Mucosa of descending colon (tissue), 3 donors: Measurements from ENCODE around the gene ARG2. TPM values are rescaled to one million over a fixed set of nuclear protein-coding genes. Genes with fewer than 3 reads are reported as not detected.

Experiments
- ATAC-seq: fragments of 200-7000 bp; cut with Tn5 transposase; one replicate; pipeline ENCODE4 v1.9.1; 2020; ENCODE audit warnings: mild to moderate bottlenecking, moderate library complexity
- DNase-seq, 3 donors: peaks; one replicate each; pipeline ENCODE4 v3.0.0-alpha.2; 2020
- H3K36me3 ChIP-seq: fragments of 200-600 bp; one replicate; pipeline ENCODE4 v1.8.0; 2021; ENCODE audit warnings: low read depth, mild to moderate bottlenecking
- H3K4me1 ChIP-seq: fragments of 200-600 bp; one replicate; pipeline ENCODE4 v1.8.0; 2021; ENCODE audit warnings: low read depth, mild to moderate bottlenecking
- H3K4me3 ChIP-seq: fragments of 200-600 bp; one replicate; pipeline ENCODE4 v1.8.0; 2021; ENCODE audit warnings: mild to moderate bottlenecking
- H3K9me3 ChIP-seq: fragments of 200-600 bp; one replicate; pipeline ENCODE4 v1.8.0; 2021; ENCODE audit warnings: mild to moderate bottlenecking
- CTCF ChIP-seq: fragments of 200-600 bp; IDR thresholded peaks from one replicate; pipeline ENCODE4 v1.8.0; 2022; ENCODE audit warnings: antibody characterized with exemption, mild to moderate bottlenecking
- intact Hi-C, 2 donors: fragments of 100-400 bp; cut with DNase I in 1 of 2; cut with micrococcal nuclease in 1 of 2; formaldehyde crosslinking; loops; one replicate each; pipeline versions ENCODE4 v1.11.0 to v1.11.1; 2022; cut with DNase I, micrococcal nuclease
- total RNA-seq, 3 donors: library from RNA; stranded (reverse); fragmentation: NEBNext Ultra II Directional in 2 of 3; extraction: Animal tissue kit (Norgen Biotek cat#: 25700) in 2 of 3; gene quantifications; one replicate each; pipeline versions ENCODE4 v1.2.1 to v1.2.4, GENCODE V29; 2021 to 2023
- donor health status: DM: no; HTN: no; CAD: no; lungs with moderate emphysema.
- donor health status: DM: no; HTN: no; CAD: no.
- donor health status: DM: no; HTN: yes; CAD: no.

The ARG2 gene
- total RNA-seq, 3 donors from 2014 or later: 0.84 to 5.0 (median 4.4) TPM

GRCh38 chr14:67630938-67631337 lies 11.2 kb downstream of the ARG2 start:
- intact Hi-C loops: no loop called here
- no peaks in the 10 kb centered on the region for H3K4me1 ChIP-seq
- ATAC-seq: no peak
- H3K36me3 ChIP-seq: no peaks in the 10 kb centered on the region
- no peak overlapping the region for H3K4me3 ChIP-seq
- no peak for TF ChIP-seq CTCF
- no peaks in the 10 kb centered on the region for H3K9me3 ChIP-seq
- no peak for DNase-seq

DNA sequence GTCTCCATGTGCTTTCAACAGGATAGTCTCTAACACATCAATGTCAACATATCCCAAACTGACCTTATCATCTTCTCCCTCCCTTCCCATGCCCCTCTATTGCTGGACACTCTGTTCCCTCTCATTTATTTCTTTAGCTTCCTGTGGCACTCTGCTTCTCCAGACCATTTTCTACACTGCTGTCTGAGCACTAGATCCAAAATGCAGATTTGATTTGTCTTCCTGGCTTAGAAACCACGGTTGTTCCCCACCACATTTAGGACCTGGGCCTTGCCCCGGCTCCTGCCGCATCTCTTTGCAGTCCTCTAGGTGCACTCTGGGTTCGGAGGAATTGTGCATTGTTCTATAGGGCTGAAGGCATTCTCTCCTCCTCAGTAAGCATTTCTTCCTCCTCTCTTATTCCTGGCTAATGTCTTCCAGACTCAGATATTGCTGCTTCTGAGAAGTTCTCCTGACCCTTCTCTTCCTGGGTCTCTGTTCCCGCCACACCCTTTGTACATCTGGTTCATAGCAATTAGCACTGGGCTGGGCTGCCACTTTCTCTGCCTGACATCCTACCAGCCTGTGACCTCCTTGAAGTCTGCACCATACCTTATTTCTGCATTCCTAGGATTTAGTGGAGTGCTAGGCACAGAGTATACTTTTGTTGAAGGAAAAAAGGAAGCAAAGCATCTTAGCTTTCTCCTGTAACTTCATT lies 13.9 kb downstream of the ARG2 start:
- Histone ChIP-seq H3K9me3 (no peaks in the 10 kb centered on the region), H3K4me3 (no peak overlapping the region), H3K36me3 (no peaks in the 10 kb centered on the region), H3K4me1 (no peaks in the 10 kb centered on the region)
- peak in 1 of 3 donors; percentile 25 for DNase-seq
- no peak for TF ChIP-seq CTCF
- intact Hi-C loops: no loop called here
- ATAC-seq: peak; percentile 86

DNA sequence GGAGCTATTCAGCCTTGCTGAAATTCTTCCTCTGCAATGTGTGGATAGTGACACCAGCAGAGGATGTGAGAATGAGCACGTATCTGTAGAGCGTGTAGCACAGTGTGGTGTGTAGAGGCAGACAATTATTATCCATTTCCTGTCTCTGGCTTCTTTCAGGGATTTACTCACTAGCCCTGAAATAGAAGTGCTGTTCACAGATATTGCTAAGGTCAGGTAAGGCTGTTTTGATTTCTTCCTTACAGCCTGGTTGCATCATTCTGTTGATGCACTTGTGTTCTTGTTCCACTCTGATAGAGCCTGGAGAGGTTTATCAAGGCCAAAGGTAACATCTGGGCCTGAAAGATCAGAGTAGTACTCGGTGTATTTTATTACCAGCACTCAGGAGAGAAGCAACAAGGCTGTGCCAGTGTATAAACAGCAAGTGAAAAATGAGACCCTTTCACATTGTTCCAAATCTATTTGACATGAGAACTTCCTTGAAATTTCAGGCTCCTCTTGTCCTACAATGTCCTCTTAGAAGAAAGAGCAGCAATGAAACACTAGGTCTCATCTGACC lies 16.7 kb downstream of the ARG2 start:
- H3K4me3 ChIP-seq: no peak overlapping the region
- H3K9me3 ChIP-seq: no peaks in the 10 kb centered on the region
- DNase-seq: no peak
- H3K4me1 ChIP-seq: no peaks in the 10 kb centered on the region
- intact Hi-C loops: no loop called here
- no peaks in the 10 kb centered on the region for H3K36me3 ChIP-seq
- peak; percentile 63 for ATAC-seq
- TF ChIP-seq CTCF: no peak

DNA sequence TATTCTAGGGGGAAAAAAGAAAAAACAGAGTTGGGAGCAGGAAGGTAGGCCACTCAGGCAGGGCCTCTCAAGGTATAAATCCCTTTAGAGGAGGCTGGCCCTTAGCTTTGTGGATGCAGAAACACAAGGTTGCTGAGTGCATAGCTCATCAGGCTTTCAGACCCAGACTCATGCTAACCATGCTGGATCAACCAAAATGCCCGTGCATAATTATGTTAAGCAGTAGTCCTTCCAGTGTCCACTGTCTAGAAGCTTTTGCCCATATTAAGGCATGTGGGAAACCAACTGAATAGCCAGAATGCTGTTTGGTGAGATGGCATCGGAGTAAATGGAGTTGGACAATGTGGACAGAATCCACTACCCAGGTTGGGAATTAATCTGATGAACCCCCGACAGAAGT lies 18.9 kb downstream of the ARG2 start:
- no peak overlapping the region for H3K4me3 ChIP-seq
- no peak for TF ChIP-seq CTCF
- no peak for ATAC-seq
- intact Hi-C loops: no loop called here
- no peak for DNase-seq
- no peaks in the 10 kb centered on the region for H3K4me1 ChIP-seq
- H3K36me3 ChIP-seq: no peaks in the 10 kb centered on the region
- no peaks in the 10 kb centered on the region for H3K9me3 ChIP-seq

DNA sequence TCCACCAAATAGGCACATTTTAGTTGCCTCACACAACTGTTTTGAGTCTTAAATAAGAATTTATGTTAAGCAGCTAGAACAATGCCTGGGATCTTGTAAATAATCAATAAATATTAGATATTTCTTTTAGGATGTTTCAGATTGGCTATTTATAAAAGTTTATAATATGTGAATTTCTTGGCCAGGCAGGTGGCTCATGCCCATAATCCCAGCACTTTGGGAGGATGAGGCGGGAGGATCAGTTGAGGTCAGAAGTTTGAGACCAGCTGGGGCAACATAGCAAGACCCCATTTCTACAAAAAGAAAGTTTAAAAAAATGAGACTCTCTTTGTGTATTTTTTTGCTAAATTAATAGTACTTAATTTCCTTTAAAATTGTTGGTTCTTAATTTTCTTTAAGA lies 21.8 kb downstream of the ARG2 start:
- intact Hi-C loops: no loop called here
- TF ChIP-seq CTCF: no peak
- no peak for DNase-seq
- no peaks in the 10 kb centered on the region for H3K9me3 ChIP-seq
- no peak for ATAC-seq
- H3K4me1 ChIP-seq: no peaks in the 10 kb centered on the region
- H3K4me3 ChIP-seq: no peak overlapping the region
- no peaks in the 10 kb centered on the region for H3K36me3 ChIP-seq
